GM06990 (cell line): ENCODE data around the gene GTF3C1.

Source experiments
- DNase-seq: peaks from one replicate; pipeline ENCODE4 v3.0.0-alpha.2; 2011; ENCODE audit not compliant: insufficient read length; ENCODE audit errors: extremely low read depth
- H3K27me3 ChIP-seq: replicated peaks from 2 replicates; pipeline ENCODE4 v1.6.0; 2011; ENCODE audit warnings: low read length; ENCODE audit not compliant: control insufficient read depth, insufficient read depth
- H3K36me3 ChIP-seq: 2 replicates; pipeline ENCODE4 v1.5.1; 2011; ENCODE audit warnings: low read length; ENCODE audit not compliant: control insufficient read depth, insufficient read depth
- H3K4me3 ChIP-seq: replicated peaks from 2 replicates; pipeline ENCODE4 v1.5.1; 2011; ENCODE audit warnings: low read depth, mild to moderate bottlenecking, control low read depth, low read length
- CTCF ChIP-seq: IDR thresholded peaks from 2 replicates; pipeline ENCODE4 v1.5.1; 2011; ENCODE audit warnings: low read length, control low read depth, mild to moderate bottlenecking, inconsistent platforms; ENCODE audit not compliant: insufficient read depth, poor library complexity, severe bottlenecking

GTF3C1 gene

GRCh38 chr16:27549746-27550581 is at the start of gene GTF3C1, which contains the start of gene KATNIP:
TSS of gene GTF3C1 (minus strand) at chr16:27549913. CDS start at chr16:27549890, 23 bp downstream.
TSS of gene KATNIP (plus strand) at chr16:27550144. CDS start at chr16:27550171, 27 bp downstream.
- TF ChIP-seq CTCF = no peak
- Histone ChIP-seq H3K4me3 (peak within 1 kb of the TSS; percentile 96), H3K36me3 (peaks cover 2% of the 10 kb centered on the region), H3K27me3 (no peaks in the 10 kb centered on the region)
- DNase-seq = peak; percentile 99

- TF ChIP-seq CTCF = no peak
- H3K27me3 ChIP-seq = no peaks in the 10 kb centered on the region
- DNase-seq = no peak
- no peaks in the 10 kb centered on the region for H3K36me3 ChIP-seq
- no peak overlapping the region for H3K4me3 ChIP-seq
These were observed 49.3 kb upstream of the GTF3C1 start for GRCh38 chr16:27598931-27599565.

- DNase-seq = no peak
- no peaks in the 10 kb centered on the region for H3K36me3 ChIP-seq
- no peak for TF ChIP-seq CTCF
- H3K4me3 ChIP-seq = no peak overlapping the region
- no peaks in the 10 kb centered on the region for H3K27me3 ChIP-seq
These were observed 48.5 kb upstream of the GTF3C1 start for GRCh38 chr16:27598220-27598619.

GRCh38 chr16:27597361-27597760 is 47.6 kb upstream of the GTF3C1 start:
- DNase-seq = no peak
- H3K4me3 ChIP-seq = no peak overlapping the region
- no peak for TF ChIP-seq CTCF
- H3K27me3 ChIP-seq = no peaks in the 10 kb centered on the region
- no peaks in the 10 kb centered on the region for H3K36me3 ChIP-seq

- TF ChIP-seq CTCF = no peak
- DNase-seq = no peak
- H3K27me3 ChIP-seq = no peaks in the 10 kb centered on the region
These were observed 46.7 kb upstream of the GTF3C1 start for GRCh38 chr16:27596411-27596810.

More at GRCh38 chr16:27596411-27596810, 46.7 kb upstream of the GTF3C1 start:
- no peaks in the 10 kb centered on the region for H3K36me3 ChIP-seq
- H3K4me3 ChIP-seq = no peak overlapping the region
